ENCODE data around the gene MSANTD2. TPM values are rescaled to one million over a fixed set of nuclear protein-coding genes. Genes with fewer than 3 reads are reported as not detected.

MSANTD2 gene
- 6.5 and 9.0 TPM in 2 replicates for total RNA-seq

GRCh38 chr11:124800226-124800929 is at the start of gene MSANTD2:
MSANTD2 (minus strand) TSS chr11:124800406; CDS start chr11:124800380, 26 bp downstream.

GRCh38 chr11:124762105-124762623 is 38.0 kb downstream of the MSANTD2 start, which contains the start of gene ESAM:
ESAM (minus strand) TSS chr11:124762290; CDS start chr11:124762154, 136 bp downstream.

GRCh38 chr11:124751741-124752470 is 48.3 kb downstream of the MSANTD2 start, which contains the start of gene VSIG2:
VSIG2 (minus strand) TSS chr11:124752255; CDS start chr11:124752137, 118 bp downstream.

DNA sequence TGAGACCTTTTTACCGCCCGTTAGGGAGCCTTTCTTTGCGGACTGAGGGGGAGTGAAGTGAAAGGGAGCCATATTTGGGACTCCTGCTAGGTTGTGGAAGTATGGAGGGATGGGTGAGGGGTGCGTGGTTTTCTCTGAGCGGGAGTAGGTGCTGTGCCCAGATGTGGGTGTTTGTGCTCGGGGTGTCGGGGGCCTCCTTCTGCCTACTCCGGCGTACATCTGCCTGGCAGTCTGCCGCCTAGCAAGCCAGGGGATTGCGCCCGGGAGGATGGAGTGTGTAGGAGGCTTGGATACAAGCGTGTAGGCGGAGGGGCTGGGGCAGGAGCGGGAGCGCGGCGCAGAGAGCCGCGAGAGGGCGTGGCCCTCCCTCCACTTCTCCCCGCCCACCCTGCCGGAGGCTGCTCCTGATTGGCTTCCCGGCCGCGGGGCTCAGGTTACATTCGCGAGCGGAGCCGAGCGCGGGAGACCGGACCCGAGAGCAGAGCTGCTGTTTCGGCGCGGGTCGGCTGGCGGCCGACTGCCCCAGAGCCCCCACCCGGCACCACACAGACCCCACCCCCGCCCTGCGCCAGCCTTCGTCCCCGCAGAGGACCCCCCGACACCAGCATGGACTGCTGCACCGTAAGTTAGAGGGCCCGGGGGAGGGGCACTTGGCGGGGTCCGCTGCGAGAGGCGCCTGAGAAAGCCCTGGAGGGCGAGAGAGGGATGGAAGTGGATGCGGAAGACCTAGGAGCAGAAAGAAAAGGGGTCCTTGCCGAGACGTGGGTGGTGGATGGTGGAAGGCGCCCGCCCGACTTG is 60.5 kb downstream of the MSANTD2 start, which contains the start of gene NRGN:
TSS of gene NRGN (plus strand) at position 464 of the 798 bp plus-strand sequence. CDS start at position 607, 143 bp downstream.

Other genes starting within 250 kb of the MSANTD2 start
- not detected in 2 replicates for gene OR8A1, start 230.4 kb downstream of the MSANTD2 start, total RNA-seq
- gene PANX3, start 189.0 kb downstream of the MSANTD2 start, total RNA-seq = not detected in 2 replicates
- 16.8 and 23.3 TPM in 2 replicates for gene TBRG1, start 177.5 kb downstream of the MSANTD2 start, total RNA-seq
- gene SIAE, start 126.7 kb downstream of the MSANTD2 start, total RNA-seq = 20.9 and 25.6 TPM in 2 replicates
- gene SPA17, start 126.5 kb downstream of the MSANTD2 start, total RNA-seq = 1.4 and 9.1 TPM in 2 replicates
- gene NRGN, start 60.5 kb downstream of the MSANTD2 start, total RNA-seq = 6.6 TPM in 1 of 2 replicates, not detected in the other
- not detected in 2 replicates for gene VSIG2, start 48.2 kb downstream of the MSANTD2 start, total RNA-seq
- gene ESAM, start 38.1 kb downstream of the MSANTD2 start, total RNA-seq = 0.35 and 6.4 TPM in 2 replicates
- 16.0 and 36.2 TPM in 2 replicates for gene ROBO3, start 65.0 kb upstream of the MSANTD2 start, total RNA-seq
- gene ROBO4, start 97.5 kb upstream of the MSANTD2 start, total RNA-seq = 4.3 and 13.4 TPM in 2 replicates
- not detected in 2 replicates for gene HEPN1, start 118.8 kb upstream of the MSANTD2 start, total RNA-seq
- not detected in 2 replicates for gene HEPACAM, start 135.6 kb upstream of the MSANTD2 start, total RNA-seq
- 1.0 and 1.1 TPM in 2 replicates for gene CCDC15, start 153.8 kb upstream of the MSANTD2 start, total RNA-seq